NCI-H82 (cell line): ENCODE data around the gene CSKMT.
"Not testable (repeated sequence)": the region's sequence is repeated elsewhere in the genome, so short reads cannot be mapped to it uniquely, and the experiment has no call there.

ENCODE experiments used
- DNase-seq: peaks from one replicate; lab custom pipeline; 2025; lab: John Stamatoyannopoulos, UW

Gene CSKMT

GRCh38 chr11:62689421-62690183 is 24.5 kb downstream of the CSKMT start, which contains the start of gene LRRN4CL:
Gene LRRN4CL, minus strand, starts transcription at chr11:62689530. Its CDS starts 1,022 bp downstream, at chr11:62688508.
- peak; percentile 29 for DNase-seq

- DNase-seq = not testable (repeated sequence)
Observed at GRCh38 chr11:62693624-62694023, 28.5 kb downstream of the CSKMT start.

GRCh38 chr11:62694455-62695167 is 29.5 kb downstream of the CSKMT start:
- peak; percentile 86 for DNase-seq

GRCh38 chr11:62702246-62702645 is 37.1 kb downstream of the CSKMT start:
- no peak for DNase-seq

GRCh38 chr11:62703921-62704320 is 38.8 kb downstream of the CSKMT start:
- not testable (repeated sequence) for DNase-seq

GRCh38 chr11:62705413-62705812 is 40.3 kb downstream of the CSKMT start:
- DNase-seq = no peak

- peak; percentile 96 for DNase-seq
Observed at GRCh38 chr11:62705880-62706849, 41.1 kb downstream of the CSKMT start.

GRCh38 chr11:62706850-62707247 is 41.7 kb downstream of the CSKMT start:
- no peak for DNase-seq

GRCh38 chr11:62707277-62707861 is 42.3 kb downstream of the CSKMT start, which contains the start of the genes BSCL2 and GNG3:
Gene BSCL2, minus strand, starts transcription at chr11:62707424. Its CDS starts 229 bp downstream, at chr11:62707195.
Gene GNG3, plus strand, starts transcription at chr11:62707676. Its CDS starts 620 bp downstream, at chr11:62708296.
- peak; percentile 73 for DNase-seq

- DNase-seq = no peak
Observed at GRCh38 chr11:62708392-62708791, 43.3 kb downstream of the CSKMT start.

GRCh38 chr11:62708793-62709192 is 43.7 kb downstream of the CSKMT start:
- DNase-seq = no peak

- peak; percentile 99 for DNase-seq
Observed at GRCh38 chr11:62709247-62710000, 44.3 kb downstream of the CSKMT start.

- DNase-seq = peak; percentile 51
Observed at GRCh38 chr11:62710001-62710345, 44.9 kb downstream of the CSKMT start.

- no peak for DNase-seq
Observed at GRCh38 chr11:62712276-62712812, 47.2 kb downstream of the CSKMT start.

- DNase-seq = no peak
Observed at GRCh38 chr11:62712861-62713260, 47.7 kb downstream of the CSKMT start.

- DNase-seq = no peak
Observed at GRCh38 chr11:62713343-62713742, 48.2 kb downstream of the CSKMT start.

- no peak for DNase-seq
Observed at GRCh38 chr11:62715150-62716130, 50.3 kb downstream of the CSKMT start.

GRCh38 chr11:62716206-62716605 is 51.1 kb downstream of the CSKMT start:
- no peak for DNase-seq

- DNase-seq = no peak
Observed at GRCh38 chr11:62716816-62717215, 51.7 kb downstream of the CSKMT start.
